Endothelial cell of umbilical vein (primary cell): ENCODE data around the gene PGAP3. TPM values are rescaled to one million over a fixed set of nuclear protein-coding genes. Genes with fewer than 3 reads are reported as not detected.

Experiments
- BruUV-seq: library from RNA; stranded (reverse); fragments of 400-500 nt; replicated peaks from 2 replicates; lab custom pipeline; 2021; lab: Mats Ljungman, UMichigan
- CTCF ChIA-PET: fragments of 300-600, 350-600 bp; sonication (Branson Sonifier 250); formaldehyde crosslinking; loops from one replicate; lab custom pipeline; 2021; ENCODE audit warnings: antibody characterized with exemption, inconsistent platforms; lab: Charles Lee
- POLR2A ChIA-PET: fragments of 300-600, 350-600 bp; sonication (Branson Sonifier 250); formaldehyde crosslinking; loops from one replicate; lab custom pipeline; 2021; ENCODE audit warnings: antibody characterized with exemption, inconsistent platforms; lab: Charles Lee
- DNase-seq: peaks from one replicate; pipeline ENCODE4 v3.0.0-alpha.2; 2011; ENCODE audit warnings: low read depth, low spot score
- FAIRE-seq: peaks from 2 replicates; lab custom pipeline; 2011; peaks lifted over from hg19 to GRCh38; lab: Jason Lieb, UNC
- H2AFZ ChIP-seq: 2 replicates; pipeline ENCODE4 v1.6.0; 2012; ENCODE audit warnings: low read depth, low read length, control low read depth, inconsistent platforms
- H3K27ac ChIP-seq: 2 replicates; pipeline ENCODE4 v1.5.1; 2011; ENCODE audit warnings: low read depth, mild to moderate bottlenecking, control low read depth, low read length, moderate library complexity; ENCODE audit not compliant: insufficient read depth
- H3K27me3 ChIP-seq, 2 experiments: 2 replicates each; pipeline versions ENCODE4 v1.6.0 to v1.6.1; 2011; ENCODE audit warnings: low read length in 2 of 2, mixed read lengths in 1 of 2; ENCODE audit not compliant: control insufficient read depth in 2 of 2, insufficient read depth in 2 of 2
- H3K36me3 ChIP-seq, 2 experiments: 2 replicates in 1 of 2; 3 replicates in 1 of 2; pipeline ENCODE4 v1.5.1; 2011; ENCODE audit warnings: low read length in 2 of 2, mild to moderate bottlenecking in 1 of 2, moderate library complexity in 1 of 2; ENCODE audit not compliant: control insufficient read depth in 2 of 2, insufficient read depth in 2 of 2; ENCODE audit errors: extremely low read depth in 1 of 2
- H3K4me1 ChIP-seq: 3 replicates; pipeline ENCODE4 v1.5.1; 2011; ENCODE audit warnings: mild to moderate bottlenecking, low read length; ENCODE audit not compliant: control insufficient read depth, insufficient read depth; ENCODE audit errors: extremely low read depth
- H3K4me2 ChIP-seq: 2 replicates; pipeline ENCODE4 v1.6.1; 2011; ENCODE audit warnings: low read length, control low read depth, mixed read lengths; ENCODE audit not compliant: insufficient read depth
- H3K4me3 ChIP-seq, 3 experiments: fragments of 200-600 bp in 1 of 3; sonication (generic), shearing (Covaris generic) in 1 of 3; replicated peaks in 1 of 3; 2 replicates each; pipeline ENCODE4 v1.5.1; 2011 to 2016; ENCODE audit warnings: control low read depth in 3 of 3, low read length in 3 of 3, mild to moderate bottlenecking in 2 of 3, inconsistent platforms in 1 of 3, low read depth in 1 of 3, moderate library complexity in 1 of 3; ENCODE audit not compliant: insufficient read depth in 1 of 3
- H3K79me2 ChIP-seq: 2 replicates; pipeline ENCODE4 v1.6.0; 2012; ENCODE audit warnings: low read length, inconsistent platforms; ENCODE audit not compliant: control insufficient read depth, insufficient read depth
- H3K9ac ChIP-seq: replicated peaks from 2 replicates; pipeline ENCODE3; 2011; ENCODE audit warnings: low read length, control low read depth; ENCODE audit not compliant: insufficient read depth; ENCODE audit errors: extremely low read depth
- H3K9me1 ChIP-seq: replicated peaks from 3 replicates; pipeline ENCODE4 v1.6.0; 2011; ENCODE audit warnings: mild to moderate bottlenecking, low read length; ENCODE audit not compliant: control insufficient read depth, insufficient read depth; ENCODE audit errors: extremely low read depth
- H3K9me3 ChIP-seq: replicated peaks from 2 replicates; pipeline ENCODE4 v1.5.1; 2012; ENCODE audit warnings: low read length, inconsistent platforms; ENCODE audit not compliant: control insufficient read depth, insufficient read depth
- H4K20me1 ChIP-seq: replicated peaks from 2 replicates; pipeline ENCODE3; 2011; ENCODE audit warnings: mild to moderate bottlenecking, low read length; ENCODE audit not compliant: control insufficient read depth, insufficient read depth; ENCODE audit errors: extremely low read depth
- CTCF ChIP-seq, 2 donors: IDR thresholded peaks; 1 replicate in 1 of 2; 2 replicates in 1 of 2; pipeline ENCODE4 v1.5.1; 2011; ENCODE audit warnings: low read length in 2 of 2, mild to moderate bottlenecking in 2 of 2, moderate library complexity in 2 of 2, control low read depth in 1 of 2, inconsistent platforms in 1 of 2, low read depth in 1 of 2; ENCODE audit not compliant: insufficient read depth in 1 of 2; ENCODE audit errors: extremely low read depth in 1 of 2
- EZH2 ChIP-seq: IDR thresholded peaks from 2 replicates; pipeline ENCODE4 v1.6.1; 2012; ENCODE audit warnings: borderline replicate concordance, low read depth, mild to moderate bottlenecking, moderate library complexity, low read length, inconsistent platforms; ENCODE audit not compliant: severe bottlenecking
- FOS ChIP-seq: IDR thresholded peaks from 2 replicates; pipeline ENCODE4 v1.6.1; 2011; ENCODE audit warnings: mild to moderate bottlenecking, low read length, moderate library complexity, borderline replicate concordance; ENCODE audit not compliant: insufficient read depth
- GATA2 ChIP-seq: IDR thresholded peaks from 2 replicates; pipeline ENCODE4 v1.7.0; 2011; ENCODE audit warnings: low read depth, mild to moderate bottlenecking, moderate library complexity, mixed read lengths, low read length; ENCODE audit not compliant: insufficient read length, insufficient read depth
- JUN ChIP-seq: IDR thresholded peaks from 2 replicates; pipeline ENCODE4 v1.6.1; 2011; ENCODE audit warnings: borderline replicate concordance, low read depth; ENCODE audit not compliant: insufficient read length, insufficient read depth
- MAX ChIP-seq: IDR thresholded peaks from 2 replicates; pipeline ENCODE4 v1.6.1; 2011; ENCODE audit not compliant: insufficient read depth, insufficient read length
- MYC ChIP-seq: IDR thresholded peaks from one replicate; pipeline ENCODE4 v1.6.1; 2011; ENCODE audit warnings: mild to moderate bottlenecking, low read depth, low read length
- POLR2A ChIP-seq: IDR thresholded peaks from 2 replicates; pipeline ENCODE4 v1.6.1; 2012; ENCODE audit warnings: low read depth, mild to moderate bottlenecking, control low read depth, low read length
- POLR2AphosphoS5 ChIP-seq: IDR thresholded peaks from 2 replicates; pipeline ENCODE4 v1.6.1; 2012; ENCODE audit warnings: low read depth, mild to moderate bottlenecking, control low read depth, low read length, moderate library complexity; ENCODE audit not compliant: insufficient read depth
- dilution Hi-C: fragments of 300-500 bp; cut with MboI; formaldehyde crosslinking; loops from one replicate; pipeline ENCODE4 v1.15.0; 2019; ENCODE audit warnings: low sequenced_read_pairs; ENCODE audit not compliant: extremely low pct_ligation_motif_present
- intact Hi-C: fragments of 100-400 bp; cut with micrococcal nuclease; formaldehyde crosslinking; loops from one replicate; pipeline ENCODE4 v1.10.0; 2022
- polyA plus RNA-seq, 4 experiments: library from polyadenylated mRNA; depleted of rRNA in 3 of 4; stranded (reverse) in 3 of 4; unstranded in 1 of 4; fragments of >200 nt; gene quantifications; 2 replicates each; pipeline versions ENCODE4 v1.2.1 to v1.2.3, GENCODE V29; 2011 to 2012; ENCODE audit warnings: missing spikeins in 1 of 4
- total RNA-seq: library from RNA; stranded (reverse); gene quantifications from 2 replicates; pipeline ENCODE4 v1.2.3, GENCODE V29; 2021

Gene PGAP3
- total and polyA plus RNA-seq, 2 donors (not counting 3 experiments of a cell fraction or from before 2014, with no cell fraction given): 6.4 to 14.9 TPM

- H2AFZ ChIP-seq: no peak overlapping the region
- no peak for TF ChIP-seq POLR2AphosphoS5
- TF ChIP-seq GATA2: no peak
- no peak for TF ChIP-seq MAX
- TF ChIP-seq FOS: no peak
- TF ChIP-seq MYC: no peak
- no peak for TF ChIP-seq POLR2A
- no peak for TF ChIP-seq JUN
- TF ChIP-seq CTCF (IDR thresholded peaks at IDR 0.05; ENCODE audit: extremely low read depth in 1 of 2, insufficient read depth in 1 of 2, low read depth in 1 of 2, low read length in 2 of 2): no peak
- no peak for TF ChIP-seq EZH2
- POLR2A ChIA-PET: no interaction called here
- H3K9me3 ChIP-seq: no peaks in the 10 kb centered on the region
- peaks cover 2% of the 10 kb centered on the region in 2 experiments for H3K36me3 ChIP-seq
- H3K27me3 ChIP-seq: no peaks in the 10 kb centered on the region
- no peaks in the 10 kb centered on the region for H3K79me2 ChIP-seq
- H3K9ac ChIP-seq: no peak overlapping the region
- dilution Hi-C loops: no loop called here
- FAIRE-seq: no peak
- H3K27ac ChIP-seq: no peak overlapping the region
- no peaks in the 10 kb centered on the region for H3K9me1 ChIP-seq
- H4K20me1 ChIP-seq: no peaks in the 10 kb centered on the region
- CTCF ChIA-PET: interaction anchor here (3.8 kb wide), 1 partner anchor 106 kb away, joined by 33 read pairs; no protein-coding TSS in a partner anchor
- no peak for DNase-seq
- intact Hi-C loops: no loop called here
- no TSS peak for BruUV-seq
- peaks cover 22% of the 10 kb centered on the region for H3K4me1 ChIP-seq
- no peak overlapping the region for H3K4me2 ChIP-seq
- H3K4me3 ChIP-seq: no peak overlapping the region
Observed at GRCh38 chr17:39727556-39727955, 39.7 kb upstream of the PGAP3 start.
